ENCODE results near the gene FABP1. TPM values are rescaled to one million over a fixed set of nuclear protein-coding genes. Genes with fewer than 3 reads are reported as not detected.

The FABP1 gene
- polyA plus RNA-seq, 1 of the 3 experiments (the other 2 are of a cell fraction), result not detected

GRCh38 chr2:88113069-88113468 lies 14.8 kb downstream of the FABP1 start:
- Histone ChIP-seq H3K4me3 (ENCODE audit: low read depth in 2 of 2, low read length in 1 of 2) (no peak overlapping the region), H3K4me1 (ENCODE audit: control insufficient read depth in 1 of 2, insufficient read depth in 2 of 2, low read depth in 1 of 2, low read length in 1 of 2) (no peaks in the 10 kb centered on the region; a peak in 1 of 4 replicates), H3K27ac (ENCODE audit: low read depth in 2 of 2, low read length in 1 of 2) (no peak overlapping the region), H3K36me3 (replicated peaks in 1 of 2; ENCODE audit: control insufficient read depth in 1 of 2, insufficient read depth in 2 of 2, low read length in 1 of 2) (no peaks in the 10 kb centered on the region), H3K9ac (no peak overlapping the region), H3K79me2 (ENCODE audit: insufficient read depth) (no peaks in the 10 kb centered on the region), H3F3A (replicated peaks; ENCODE audit: insufficient read depth) (no peaks in the 10 kb centered on the region), H3K9me2 (no peaks in the 10 kb centered on the region), H3K4me2 (no peak overlapping the region), H4K20me1 (ENCODE audit: insufficient read depth) (no peaks in the 10 kb centered on the region), H3K27me3 (ENCODE audit: insufficient read depth) (no peaks in the 10 kb centered on the region), H3K9me3 (no peaks in the 10 kb centered on the region), H2AFZ (ENCODE audit: low read depth) (no peak overlapping the region)
- ChIA-PET CTCF (interaction anchor here (0.9 kb wide), 1 partner anchor 79 kb away, joined by 3 read pairs; no protein-coding TSS in a partner anchor), POLR2A (no interaction called here)
- TF ChIP-seq POLR2AphosphoS5 (IDR thresholded peaks at IDR 0.05; ENCODE audit: low read depth, low read length) (no peak), EP300 (IDR thresholded peaks at IDR 0.05; ENCODE audit: borderline replicate concordance in 1 of 2, low read depth in 1 of 2, low read length in 1 of 2) (no peak), TAF1 (IDR thresholded peaks at IDR 0.05; ENCODE audit: borderline replicate concordance, low read depth, low read length) (no peak), USF2 (IDR thresholded peaks at IDR 0.05; ENCODE audit: borderline replicate concordance, low read depth, low read length) (no peak), RXRA (IDR thresholded peaks at IDR 0.05; ENCODE audit: borderline replicate concordance, low read depth) (no peak), YY1 (IDR thresholded peaks at IDR 0.05; ENCODE audit: low read depth) (no peak), NRF1 (IDR thresholded peaks at IDR 0.05; ENCODE audit: low read depth, low read length) (no peak), TCF12 (IDR thresholded peaks at IDR 0.05) (no peak), MXI1 (IDR thresholded peaks at IDR 0.05; ENCODE audit: low read depth, low read length) (no peak), RCOR1 (IDR thresholded peaks at IDR 0.05; ENCODE audit: low read length) (no peak), SIN3A (IDR thresholded peaks at IDR 0.05; ENCODE audit: borderline replicate concordance, low read depth, low read length) (no peak), ZBTB33 (IDR thresholded peaks at IDR 0.05; ENCODE audit: borderline replicate concordance, low read depth) (no peak), TEAD4 (IDR thresholded peaks at IDR 0.05; ENCODE audit: borderline replicate concordance, insufficient read depth) (no peak), RFX5 (IDR thresholded peaks at IDR 0.05; ENCODE audit: low read length) (no peak), ELF1 (IDR thresholded peaks at IDR 0.05) (no peak)
- TF ChIP-seq, protein P1, sequence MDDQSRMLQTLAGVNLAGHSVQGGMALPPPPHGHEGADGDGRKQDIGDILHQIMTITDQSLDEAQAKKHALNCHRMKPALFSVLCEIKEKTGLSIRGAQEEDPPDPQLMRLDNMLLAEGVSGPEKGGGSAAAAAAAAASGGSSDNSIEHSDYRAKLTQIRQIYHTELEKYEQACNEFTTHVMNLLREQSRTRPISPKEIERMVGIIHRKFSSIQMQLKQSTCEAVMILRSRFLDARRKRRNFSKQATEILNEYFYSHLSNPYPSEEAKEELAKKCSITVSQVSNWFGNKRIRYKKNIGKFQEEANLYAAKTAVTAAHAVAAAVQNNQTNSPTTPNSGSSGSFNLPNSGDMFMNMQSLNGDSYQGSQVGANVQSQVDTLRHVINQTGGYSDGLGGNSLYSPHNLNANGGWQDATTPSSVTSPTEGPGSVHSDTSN (IDR thresholded peaks at IDR 0.05), result no peak
- TF ChIP-seq, protein P2, sequence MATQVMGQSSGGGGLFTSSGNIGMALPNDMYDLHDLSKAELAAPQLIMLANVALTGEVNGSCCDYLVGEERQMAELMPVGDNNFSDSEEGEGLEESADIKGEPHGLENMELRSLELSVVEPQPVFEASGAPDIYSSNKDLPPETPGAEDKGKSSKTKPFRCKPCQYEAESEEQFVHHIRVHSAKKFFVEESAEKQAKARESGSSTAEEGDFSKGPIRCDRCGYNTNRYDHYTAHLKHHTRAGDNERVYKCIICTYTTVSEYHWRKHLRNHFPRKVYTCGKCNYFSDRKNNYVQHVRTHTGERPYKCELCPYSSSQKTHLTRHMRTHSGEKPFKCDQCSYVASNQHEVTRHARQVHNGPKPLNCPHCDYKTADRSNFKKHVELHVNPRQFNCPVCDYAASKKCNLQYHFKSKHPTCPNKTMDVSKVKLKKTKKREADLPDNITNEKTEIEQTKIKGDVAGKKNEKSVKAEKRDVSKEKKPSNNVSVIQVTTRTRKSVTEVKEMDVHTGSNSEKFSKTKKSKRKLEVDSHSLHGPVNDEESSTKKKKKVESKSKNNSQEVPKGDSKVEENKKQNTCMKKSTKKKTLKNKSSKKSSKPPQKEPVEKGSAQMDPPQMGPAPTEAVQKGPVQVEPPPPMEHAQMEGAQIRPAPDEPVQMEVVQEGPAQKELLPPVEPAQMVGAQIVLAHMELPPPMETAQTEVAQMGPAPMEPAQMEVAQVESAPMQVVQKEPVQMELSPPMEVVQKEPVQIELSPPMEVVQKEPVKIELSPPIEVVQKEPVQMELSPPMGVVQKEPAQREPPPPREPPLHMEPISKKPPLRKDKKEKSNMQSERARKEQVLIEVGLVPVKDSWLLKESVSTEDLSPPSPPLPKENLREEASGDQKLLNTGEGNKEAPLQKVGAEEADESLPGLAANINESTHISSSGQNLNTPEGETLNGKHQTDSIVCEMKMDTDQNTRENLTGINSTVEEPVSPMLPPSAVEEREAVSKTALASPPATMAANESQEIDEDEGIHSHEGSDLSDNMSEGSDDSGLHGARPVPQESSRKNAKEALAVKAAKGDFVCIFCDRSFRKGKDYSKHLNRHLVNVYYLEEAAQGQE (IDR thresholded peaks at IDR 0.05; ENCODE audit: low read depth, low read length), result no peak
- TF ChIP-seq, protein P3, sequence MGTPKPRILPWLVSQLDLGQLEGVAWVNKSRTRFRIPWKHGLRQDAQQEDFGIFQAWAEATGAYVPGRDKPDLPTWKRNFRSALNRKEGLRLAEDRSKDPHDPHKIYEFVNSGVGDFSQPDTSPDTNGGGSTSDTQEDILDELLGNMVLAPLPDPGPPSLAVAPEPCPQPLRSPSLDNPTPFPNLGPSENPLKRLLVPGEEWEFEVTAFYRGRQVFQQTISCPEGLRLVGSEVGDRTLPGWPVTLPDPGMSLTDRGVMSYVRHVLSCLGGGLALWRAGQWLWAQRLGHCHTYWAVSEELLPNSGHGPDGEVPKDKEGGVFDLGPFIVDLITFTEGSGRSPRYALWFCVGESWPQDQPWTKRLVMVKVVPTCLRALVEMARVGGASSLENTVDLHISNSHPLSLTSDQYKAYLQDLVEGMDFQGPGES (IDR thresholded peaks at IDR 0.05; ENCODE audit: low read depth, low read length), result no peak
- no peak for DNase-seq
- 44% methylated on average over 2 of the region's 2 CpGs for WGBS (ENCODE audit: low lambda C conversion rate)

All from SK-N-SH (cell line).